Esophagus squamous epithelium (tissue), 5 donors: ENCODE measurements around the gene ANKLE1. TPM values are rescaled to one million over a fixed set of nuclear protein-coding genes. Genes with fewer than 3 reads are reported as not detected.

Source experiments
- DNase-seq: peaks from one replicate; lab custom pipeline; 2025; lab: John Stamatoyannopoulos, UW
- H3K27ac ChIP-seq, 4 donors: fragments of 200-600 bp; sonication (generic); one replicate each; pipeline ENCODE4 v1.5.1; 2016 to 2019; ENCODE audit warnings: mild to moderate bottlenecking in 1 of 4
- H3K27me3 ChIP-seq, 4 donors: fragments of 200-600 bp; sonication (generic); 1 replicate in 3 of 4; 2 replicates in 1 of 4; pipeline versions ENCODE4 v1.5.1 to v1.6.0; 2017 to 2021; ENCODE audit warnings: antibody characterized with exemption in 1 of 4
- H3K36me3 ChIP-seq, 3 donors: fragments of 200-600 bp; sonication (generic); one replicate each; pipeline ENCODE4 v1.5.1; 2016 to 2019
- H3K4me1 ChIP-seq, 3 donors: fragments of 200-600 bp; sonication (generic); one replicate each; pipeline ENCODE4 v1.5.1; 2017 to 2019
- H3K4me3 ChIP-seq, 4 donors: fragments of 200-600 bp; sonication (generic); 1 replicate in 3 of 4; 2 replicates in 1 of 4; pipeline ENCODE4 v1.5.1; 2016 to 2019; ENCODE audit warnings: mild to moderate bottlenecking in 2 of 4, moderate library complexity in 1 of 4
- H3K9me3 ChIP-seq, 3 donors: fragments of 200-600 bp; sonication (generic); one replicate each; pipeline ENCODE4 v1.5.1; 2016 to 2019
- CTCF ChIP-seq, 6 experiments: fragments of 450-650 bp in 4 of 6; fragments of 200-600 bp in 2 of 6; sonication (generic) in 2 of 6; IDR thresholded peaks; one replicate each; pipeline ENCODE4 v1.5.1; 2016 to 2019; ENCODE audit warnings: antibody characterized with exemption in 6 of 6, mild to moderate bottlenecking in 4 of 6, moderate library complexity in 4 of 6
- POLR2A ChIP-seq, 4 donors: fragments of 450-650 bp; IDR thresholded peaks; one replicate each; pipeline ENCODE4 v1.6.1; 2017; ENCODE audit warnings: antibody characterized with exemption in 4 of 4, mild to moderate bottlenecking in 4 of 4, moderate library complexity in 3 of 4
- WGBS, 2 donors: methylation state at CpG; one replicate each; pipeline ENCODE4 v1.1.5; 2018; 5-methylcytosine and 5-hydroxymethylcytosine counted together
- intact Hi-C: fragments of 100-400 bp; cut with DNase I; formaldehyde crosslinking; loops from one replicate; pipeline ENCODE4 v1.15.0; 2022
- total RNA-seq, 4 donors: library from RNA; depleted of rRNA; stranded (reverse); fragments of >200 nt; gene quantifications; one replicate each; pipeline ENCODE4 v1.1.0, GENCODE V29; 2016
- donor health status: DM: yes; HTN: yes; CAD: no.

Gene ANKLE1
- total RNA-seq, 4 donors from 2014 or later, result 0.12 to 0.57 (median 0.22) TPM; not detected in 1

- peaks cover 0 to 36% (median 0%) of the 10 kb centered on the region in 3 donors for H3K36me3 ChIP-seq
- WGBS, 2 donors, result 0 to 24% methylated on average over 2 to 13 of the region's 94 CpGs
- peaks cover 0 to 38% (median 2%) of the 10 kb centered on the region in 4 donors for H3K27me3 ChIP-seq
- intact Hi-C loops, result no loop called here
- peaks cover 26 to 75% (median 36%) of the 10 kb centered on the region in 3 donors for H3K4me1 ChIP-seq
- no peak for DNase-seq
- no peaks in the 10 kb centered on the region for H3K9me3 ChIP-seq
- H3K27ac ChIP-seq, result peak overlapping the region; percentile 5 to 72 (median 50)
- TF ChIP-seq CTCF (IDR thresholded peaks at IDR 0.05) (no peak), POLR2A (IDR thresholded peaks at IDR 0.05) (no peak)
- H3K4me3 ChIP-seq, result peak overlapping the region; percentile 30 to 67 (median 46)
Measured at GRCh38 chr19:17328517-17329365, 47.0 kb downstream of the ANKLE1 start.

DNA sequence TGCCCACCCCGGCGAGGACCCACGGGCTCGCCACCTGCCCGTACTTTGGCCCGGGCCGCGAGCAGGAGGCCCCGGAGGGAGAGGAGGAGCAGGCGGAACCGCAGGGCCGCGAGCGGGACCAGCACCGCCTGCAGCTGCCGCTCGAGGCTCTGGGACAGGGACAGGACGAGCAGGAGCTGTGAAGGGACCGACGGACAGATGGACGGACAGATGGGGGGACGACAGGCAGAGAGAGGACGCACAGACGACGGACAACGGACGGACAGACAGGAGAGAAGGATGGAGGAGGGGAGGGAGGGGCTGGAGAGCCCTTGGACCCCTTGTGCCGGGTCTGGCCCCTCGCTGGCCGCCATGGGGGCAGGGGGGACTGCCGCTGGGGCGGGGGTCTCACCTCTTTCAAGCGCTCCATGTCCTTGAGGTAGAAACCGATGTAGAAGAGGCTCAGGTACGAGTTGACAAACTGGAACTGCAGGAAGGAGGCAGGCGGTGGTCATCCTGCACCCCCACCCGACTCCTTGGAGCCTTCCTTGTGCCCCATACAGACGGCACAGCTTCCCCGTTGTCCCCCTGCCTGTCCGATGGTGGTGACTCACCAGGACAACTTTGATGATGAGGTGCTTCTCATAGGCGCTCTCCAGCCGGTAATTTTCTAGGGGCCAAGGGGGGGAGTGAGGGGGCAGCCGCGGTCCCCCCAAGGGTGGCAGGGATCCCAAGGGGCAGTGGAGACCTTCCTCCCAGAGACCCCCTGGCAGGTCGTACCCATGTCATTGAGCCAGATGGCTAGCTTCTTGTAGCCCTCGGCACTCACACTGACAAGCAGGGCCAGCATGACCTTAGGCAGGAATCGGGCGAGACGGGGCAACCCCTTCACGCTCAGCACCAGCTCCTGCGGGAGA lies 47.9 kb downstream of the ANKLE1 start:
- no peaks in the 10 kb centered on the region for H3K9me3 ChIP-seq
- peaks cover 31 to 75% (median 39%) of the 10 kb centered on the region in 3 donors for H3K4me1 ChIP-seq
- peak overlapping the region in 2 of 4 donors; percentile 51 to 67 for H3K4me3 ChIP-seq
- peaks cover 0 to 31% (median 0%) of the 10 kb centered on the region in 3 donors for H3K36me3 ChIP-seq
- H3K27ac ChIP-seq, result no peak overlapping the region
- intact Hi-C loops, result no loop called here
- no peak for DNase-seq
- TF ChIP-seq CTCF (IDR thresholded peaks at IDR 0.05) (no peak), POLR2A (IDR thresholded peaks at IDR 0.05) (no peak)
- 60 to 72% methylated on average over 2 to 21 of the region's 51 CpGs for WGBS, 2 donors
- peaks cover 0 to 38% (median 2%) of the 10 kb centered on the region in 4 donors for H3K27me3 ChIP-seq

- intact Hi-C loops, result no loop called here
- DNase-seq, result no peak
- Histone ChIP-seq H3K36me3 (peaks cover 0 to 23% (median 0%) of the 10 kb centered on the region in 3 donors), H3K4me1 (peaks cover 37 to 74% (median 45%) of the 10 kb centered on the region in 3 donors), H3K4me3 (no peak overlapping the region), H3K27ac (no peak overlapping the region), H3K9me3 (no peaks in the 10 kb centered on the region), H3K27me3 (peaks cover 0 to 38% (median 2%) of the 10 kb centered on the region in 4 donors)
- no peak for TF ChIP-seq POLR2A (IDR thresholded peaks at IDR 0.05)
- no peak for TF ChIP-seq CTCF (IDR thresholded peaks at IDR 0.05)
- WGBS, 2 donors, result 83 to 87% methylated on average over 19 to 21 of the region's 24 CpGs
Measured at GRCh38 chr19:17330262-17331044, 48.8 kb downstream of the ANKLE1 start.

DNA sequence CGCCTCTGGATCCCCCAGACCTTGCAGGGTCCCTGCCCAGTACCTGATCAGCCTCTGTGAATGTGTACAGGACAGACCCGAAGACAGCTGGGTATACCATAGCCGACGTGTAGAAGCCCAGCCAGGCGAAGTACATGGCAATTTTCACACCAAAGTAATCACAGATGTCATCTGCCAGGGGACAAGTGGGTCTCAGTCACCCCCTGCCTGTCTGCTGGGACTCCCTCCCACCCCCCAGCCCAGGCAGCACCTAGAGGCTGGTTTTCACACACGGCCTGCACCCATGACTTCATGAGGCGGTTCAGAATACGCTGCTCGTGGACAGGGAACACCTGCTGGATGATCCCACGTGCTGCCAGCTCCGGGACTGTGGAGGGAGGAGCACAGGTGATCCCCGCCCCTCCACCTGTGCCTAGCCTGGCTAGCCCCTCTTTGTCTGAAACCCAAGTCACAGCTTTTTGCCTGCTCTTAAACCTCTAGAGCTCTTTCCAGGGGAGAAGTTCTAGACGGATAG lies 49.4 kb downstream of the ANKLE1 start:
- 58 to 67% methylated on average over 5 to 11 of the region's 13 CpGs for WGBS, 2 donors
- no peak overlapping the region for H3K27ac ChIP-seq
- TF ChIP-seq POLR2A (IDR thresholded peaks at IDR 0.05) (no peak), CTCF (IDR thresholded peaks at IDR 0.05) (no peak)
- H3K27me3 ChIP-seq, result peaks cover 0 to 38% (median 2%) of the 10 kb centered on the region in 4 donors
- no peak for DNase-seq
- intact Hi-C loops, result no loop called here
- H3K36me3 ChIP-seq, result peaks cover 0 to 23% (median 0%) of the 10 kb centered on the region in 3 donors
- H3K9me3 ChIP-seq, result no peaks in the 10 kb centered on the region
- H3K4me3 ChIP-seq, result no peak overlapping the region
- H3K4me1 ChIP-seq, result peaks cover 42 to 74% (median 49%) of the 10 kb centered on the region in 3 donors
